CD14-positive monocyte (primary cell): ENCODE measurements around the gene EDN2. TPM values are rescaled to one million over a fixed set of nuclear protein-coding genes. Genes with fewer than 3 reads are reported as not detected.
A peak's percentile ranks its signal among the peaks of the same experiment; 100 is the strongest.

ENCODE experiments used
- DNase-seq, 3 donors: peaks; one replicate each; pipeline ENCODE4 v3.0.0-alpha.2; 2011 to 2022
- H2AFZ ChIP-seq: 2 replicates; pipeline ENCODE4 v1.6.0; 2012; ENCODE audit warnings: mild to moderate bottlenecking, low read depth, low read length, inconsistent platforms; ENCODE audit not compliant: insufficient read depth, poor library complexity, severe bottlenecking
- H3K27ac ChIP-seq, 2 donors: 1 replicate in 1 of 2; 2 replicates in 1 of 2; pipeline ENCODE4 v1.5.1; 2012 to 2013; ENCODE audit warnings: low read length in 2 of 2, control low read depth in 1 of 2, inconsistent platforms in 1 of 2, low read depth in 1 of 2, mild to moderate bottlenecking in 1 of 2
- H3K27me3 ChIP-seq, 2 donors: one replicate each; pipeline versions ENCODE4 v1.6.0 to v1.6.1; 2011 to 2013; ENCODE audit warnings: low read length in 2 of 2; ENCODE audit not compliant: control insufficient read depth in 2 of 2, insufficient read depth in 2 of 2
- H3K36me3 ChIP-seq, 2 donors: replicated peaks in 1 of 2; 1 replicate in 1 of 2; 2 replicates in 1 of 2; pipeline versions ENCODE4 v1.5.1 to v1.6.1; 2012 to 2013; ENCODE audit warnings: low read length in 2 of 2, control low read depth in 1 of 2, inconsistent platforms in 1 of 2, mild to moderate bottlenecking in 1 of 2; ENCODE audit not compliant: insufficient read depth in 2 of 2, control insufficient read depth in 1 of 2
- H3K4me1 ChIP-seq, 2 donors: 1 replicate in 1 of 2; 2 replicates in 1 of 2; pipeline versions ENCODE4 v1.5.1 to v1.6.1; 2012 to 2013; ENCODE audit warnings: low read length in 2 of 2, control low read depth in 1 of 2, inconsistent platforms in 1 of 2, mild to moderate bottlenecking in 1 of 2, moderate library complexity in 1 of 2; ENCODE audit not compliant: insufficient read depth in 2 of 2, control insufficient read depth in 1 of 2
- H3K4me2 ChIP-seq: replicated peaks from 2 replicates; pipeline ENCODE3; 2012; ENCODE audit warnings: low read length, moderate library complexity, mild to moderate bottlenecking; ENCODE audit not compliant: poor library complexity, severe bottlenecking; ENCODE audit errors: extremely low read depth
- H3K4me3 ChIP-seq, 3 experiments: fragments of 200-600 bp in 1 of 3; sonication (generic) in 1 of 3; replicated peaks in 1 of 3; 1 replicate in 2 of 3; 2 replicates in 1 of 3; pipeline ENCODE4 v1.5.1; 2011 to 2013; ENCODE audit warnings: low read length in 3 of 3, mild to moderate bottlenecking in 3 of 3, control low read depth in 2 of 3, low read depth in 2 of 3, inconsistent platforms in 1 of 3, moderate library complexity in 1 of 3
- H3K79me2 ChIP-seq: 2 replicates; pipeline ENCODE4 v1.6.0; 2012; ENCODE audit warnings: mild to moderate bottlenecking, control low read depth, inconsistent platforms, low read length, moderate library complexity; ENCODE audit not compliant: insufficient read depth
- H3K9ac ChIP-seq: 2 replicates; pipeline ENCODE4 v1.6.0; 2017; ENCODE audit warnings: low read length, mild to moderate bottlenecking; ENCODE audit not compliant: insufficient read depth, poor library complexity, severe bottlenecking
- H3K9me3 ChIP-seq, 2 donors: replicated peaks in 1 of 2; 1 replicate in 1 of 2; 2 replicates in 1 of 2; pipeline versions ENCODE4 v1.5.1 to v1.6.1; 2012 to 2013; ENCODE audit warnings: low read length in 2 of 2, control low read depth in 1 of 2; ENCODE audit not compliant: control insufficient read depth in 1 of 2, insufficient read depth in 1 of 2
- H4K20me1 ChIP-seq: 2 replicates; pipeline ENCODE4 v1.6.0; 2012; ENCODE audit warnings: mild to moderate bottlenecking, low read length, control low read depth, moderate library complexity; ENCODE audit not compliant: insufficient read depth
- H3K27ac Mint-ChIP-seq, 7 donors: one replicate each; pipeline ENCODE4 v1.8.0; 2020; ENCODE audit warnings: mild to moderate bottlenecking in 7 of 7, mixed read lengths in 7 of 7, moderate library complexity in 6 of 7, inconsistent platforms in 2 of 7
- H3K27me3 Mint-ChIP-seq, 3 donors: one replicate each; pipeline ENCODE4 v1.8.0; 2021 to 2022; ENCODE audit warnings: low read depth in 3 of 3, mild to moderate bottlenecking in 3 of 3, mixed read lengths in 3 of 3, moderate library complexity in 3 of 3, inconsistent platforms in 1 of 3
- H3K36me3 Mint-ChIP-seq, 2 donors: one replicate each; pipeline ENCODE4 v1.8.0; 2020; ENCODE audit warnings: mixed read lengths in 2 of 2, inconsistent platforms in 1 of 2, mild to moderate bottlenecking in 1 of 2
- H3K4me1 Mint-ChIP-seq: one replicate; pipeline ENCODE4 v1.8.0; 2020; ENCODE audit warnings: mild to moderate bottlenecking, mixed read lengths
- H3K4me3 Mint-ChIP-seq, 2 donors: one replicate each; pipeline ENCODE4 v1.8.0; 2020; ENCODE audit warnings: mild to moderate bottlenecking in 2 of 2, mixed read lengths in 2 of 2, moderate library complexity in 1 of 2
- H3K9me3 Mint-ChIP-seq, 7 donors: one replicate each; pipeline ENCODE4 v1.8.0; 2020 to 2022; ENCODE audit warnings: mixed read lengths in 7 of 7, mild to moderate bottlenecking in 6 of 7, moderate library complexity in 6 of 7, inconsistent platforms in 2 of 7
- WGBS: methylation state at CpG from one replicate; pipeline ENCODE4 v1.1.5; 2013; ENCODE audit warnings: missing lambda C conversion rate; ENCODE audit not compliant: insufficient coverage; 5-methylcytosine and 5-hydroxymethylcytosine counted together
- intact Hi-C, 2 donors: fragments of 100-400 bp; cut with micrococcal nuclease; formaldehyde crosslinking; loops; one replicate each; pipeline versions ENCODE4 v1.15.0 to v1.15.1; 2023
- polyA plus RNA-seq, 3 donors: library from polyadenylated mRNA; depleted of rRNA in 1 of 3; unstranded in 2 of 3; stranded (reverse) in 1 of 3; fragments of 300-500 nt in 2 of 3; fragments of >200 nt in 1 of 3; fragmentation: Illumina TruSeq in 2 of 3; gene quantifications; 1 replicate in 2 of 3; 2 replicates in 1 of 3; pipeline ENCODE4 v1.2.3, GENCODE V29; 2012 to 2021
- small RNA-seq: library from RNA; depleted of rRNA; stranded (forward); fragments of <200 nt; gene quantifications from one replicate; pipeline ENCODE3, GENCODE V24; 2012; ENCODE audit warnings: low read depth; ENCODE audit not compliant: insufficient read length
- TF ChIP-seq, protein P1 (sequence below): fragments of 200-600 bp; IDR thresholded peaks from one replicate; pipeline ENCODE4 v1.8.0; 2022; ENCODE audit warnings: antibody characterized with exemption, mild to moderate bottlenecking

EDN2 gene
- polyA plus RNA-seq, 3 donors, result not detected

- Histone ChIP-seq H3K27ac (no peak overlapping the region), H4K20me1 (no peaks in the 10 kb centered on the region), H3K9ac (no peak overlapping the region), H3K4me2 (no peak overlapping the region), H3K4me3 (no peak overlapping the region), H3K9me3 (no peaks in the 10 kb centered on the region), H3K27me3 (no peaks in the 10 kb centered on the region), H2AFZ (no peak overlapping the region), H3K36me3 (no peaks in the 10 kb centered on the region), H3K79me2 (no peaks in the 10 kb centered on the region), H3K4me1 (peaks cover 40 to 53% of the 10 kb centered on the region in 2 donors)
- TF ChIP-seq, protein P1, sequence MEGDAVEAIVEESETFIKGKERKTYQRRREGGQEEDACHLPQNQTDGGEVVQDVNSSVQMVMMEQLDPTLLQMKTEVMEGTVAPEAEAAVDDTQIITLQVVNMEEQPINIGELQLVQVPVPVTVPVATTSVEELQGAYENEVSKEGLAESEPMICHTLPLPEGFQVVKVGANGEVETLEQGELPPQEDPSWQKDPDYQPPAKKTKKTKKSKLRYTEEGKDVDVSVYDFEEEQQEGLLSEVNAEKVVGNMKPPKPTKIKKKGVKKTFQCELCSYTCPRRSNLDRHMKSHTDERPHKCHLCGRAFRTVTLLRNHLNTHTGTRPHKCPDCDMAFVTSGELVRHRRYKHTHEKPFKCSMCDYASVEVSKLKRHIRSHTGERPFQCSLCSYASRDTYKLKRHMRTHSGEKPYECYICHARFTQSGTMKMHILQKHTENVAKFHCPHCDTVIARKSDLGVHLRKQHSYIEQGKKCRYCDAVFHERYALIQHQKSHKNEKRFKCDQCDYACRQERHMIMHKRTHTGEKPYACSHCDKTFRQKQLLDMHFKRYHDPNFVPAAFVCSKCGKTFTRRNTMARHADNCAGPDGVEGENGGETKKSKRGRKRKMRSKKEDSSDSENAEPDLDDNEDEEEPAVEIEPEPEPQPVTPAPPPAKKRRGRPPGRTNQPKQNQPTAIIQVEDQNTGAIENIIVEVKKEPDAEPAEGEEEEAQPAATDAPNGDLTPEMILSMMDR, result no peak
- Mint-ChIP-seq H3K36me3 (peaks cover 0 to 5% of the 10 kb centered on the region in 2 donors), H3K4me3 (peak overlapping the region in 1 of 2 donors; percentile 26), H3K27ac (no peak overlapping the region), H3K27me3 (peaks cover 8 to 12% (median 10%) of the 10 kb centered on the region in 3 donors), H3K9me3 (peaks cover 0 to 2% (median 0%) of the 10 kb centered on the region in 7 donors), H3K4me1 (peaks cover 53% of the 10 kb centered on the region)
- intact Hi-C loops, result no loop called here
- no peak for DNase-seq
- 100% methylated on average over 1 of the region's 4 CpGs for WGBS
Measured at GRCh38 chr1:41430069-41430468, 54.4 kb downstream of the EDN2 start.

DNA sequence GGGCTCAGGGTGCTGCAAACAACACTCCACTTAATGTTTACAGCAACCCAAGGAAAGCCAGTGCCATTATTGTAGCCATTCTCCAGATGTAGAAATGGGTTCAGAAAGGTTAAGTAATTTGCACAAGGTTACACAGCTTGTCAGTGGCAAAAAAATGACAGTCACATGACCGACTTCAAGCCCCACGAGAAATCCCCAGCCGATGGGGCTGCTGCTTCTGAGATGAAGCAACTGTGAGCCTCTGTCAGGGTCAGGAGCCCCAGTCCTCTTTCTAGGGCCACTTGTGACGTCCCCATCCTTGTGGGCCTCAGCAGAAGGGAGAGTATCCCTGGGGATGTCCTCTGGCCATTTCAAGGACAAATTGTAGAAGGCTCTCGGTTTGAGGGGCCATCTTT lies 54.8 kb downstream of the EDN2 start:
- peaks cover 0 to 5% of the 10 kb centered on the region in 2 donors for H3K36me3 Mint-ChIP-seq
- intact Hi-C loops, result no loop called here
- H4K20me1 ChIP-seq, result no peaks in the 10 kb centered on the region
- no peak for DNase-seq
- peak overlapping the region in 1 of 2 donors; percentile 87 for H3K27ac ChIP-seq
- peak overlapping the region in 1 of 3 experiments; percentile 31 for H3K4me3 ChIP-seq
- peaks cover 53% of the 10 kb centered on the region for H3K4me1 Mint-ChIP-seq
- H3K79me2 ChIP-seq, result no peaks in the 10 kb centered on the region
- H3K27me3 ChIP-seq, result no peaks in the 10 kb centered on the region
- peaks cover 0 to 2% (median 0%) of the 10 kb centered on the region in 7 donors for H3K9me3 Mint-ChIP-seq
- TF ChIP-seq, protein P1, result no peak
- H2AFZ ChIP-seq, result no peak overlapping the region
- peak overlapping the region in 2 of 7 donors; percentile 91 to 97 for H3K27ac Mint-ChIP-seq
- no peak overlapping the region for H3K9ac ChIP-seq
- H3K4me2 ChIP-seq, result no peak overlapping the region
- H3K4me1 ChIP-seq, result peaks cover 40 to 53% of the 10 kb centered on the region in 2 donors
- H3K27me3 Mint-ChIP-seq, result peaks cover 5 to 7% (median 6%) of the 10 kb centered on the region in 3 donors
- H3K9me3 ChIP-seq, result no peaks in the 10 kb centered on the region
- no peaks in the 10 kb centered on the region for H3K36me3 ChIP-seq
- WGBS, result 50% methylated on average over 4 of the region's 5 CpGs
- H3K4me3 Mint-ChIP-seq, result no peak overlapping the region

Small RNA genes lying within 50 kb of the gene (small RNA-seq; reads per million reads assigned to genes)
- not detected for gene RNA5SP45

Other genes starting within 250 kb of the EDN2 start
- gene SCMH1, start 242.4 kb downstream of the EDN2 start, polyA plus RNA-seq, result 10 to 100 TPM in 1 of 3 donors, under 1 TPM in 2; 0.66 to 12.7 (median 0.74) TPM
- under 1 TPM in 1 of 3 donors, not detected in 2; 0.05 TPM for gene FOXO6, start 123.2 kb downstream of the EDN2 start, polyA plus RNA-seq